Parathyroid adenoma (tissue), 2 donors: ENCODE results near the gene EEPD1.
"Not testable (repeated sequence)": the region's sequence is repeated elsewhere in the genome, so short reads cannot be mapped to it uniquely, and the experiment has no call there.

Experiments used
- H2AFZ ChIP-seq: fragments of 300-600 bp; sonication (generic); one replicate; pipeline ENCODE4 v1.7.0; 2017; ENCODE audit warnings: antibody characterized with exemption, mild to moderate bottlenecking
- H3K27ac ChIP-seq: fragments of 300-600 bp; sonication (generic); one replicate; pipeline ENCODE4 v1.7.0; 2017
- H3K27me3 ChIP-seq: fragments of 300-600 bp; sonication (generic); one replicate; pipeline ENCODE4 v1.7.0; 2017; ENCODE audit warnings: low read length; ENCODE audit not compliant: control insufficient read depth, insufficient read depth
- H3K36me3 ChIP-seq: fragments of 300-600 bp; sonication (generic); one replicate; pipeline ENCODE4 v1.7.0; 2017; ENCODE audit warnings: low read length; ENCODE audit not compliant: control insufficient read depth, insufficient read depth
- H3K4me1 ChIP-seq: fragments of 300-600 bp; sonication (generic); one replicate; pipeline ENCODE4 v1.7.0; 2017; ENCODE audit warnings: control low read depth
- H3K4me2 ChIP-seq: fragments of 300-600 bp; sonication (generic); one replicate; pipeline ENCODE4 v1.7.0; 2017; ENCODE audit warnings: low read length
- H3K4me3 ChIP-seq: fragments of 300-600 bp; sonication (generic); one replicate; pipeline ENCODE4 v1.7.0; 2017; ENCODE audit warnings: low read depth, low read length
- H3K79me2 ChIP-seq: fragments of 300-600 bp; sonication (generic); one replicate; pipeline ENCODE4 v1.7.0; 2017; ENCODE audit warnings: control low read depth
- H3K9ac ChIP-seq: fragments of 300-600 bp; sonication (generic); one replicate; pipeline ENCODE4 v1.7.0; 2017; ENCODE audit warnings: mild to moderate bottlenecking
- H3K9me3 ChIP-seq: fragments of 300-600 bp; sonication (generic); one replicate; pipeline ENCODE4 v1.7.0; 2017; ENCODE audit warnings: low read length; ENCODE audit not compliant: control insufficient read depth
- TF ChIP-seq, protein P1 (sequence below): fragments of 300-600 bp; sonication (generic); IDR thresholded peaks from one replicate; pipeline ENCODE4 v1.7.0; 2017; ENCODE audit warnings: antibody characterized with exemption, mild to moderate bottlenecking
- donor health status: primary hyperparathyroidism.

The EEPD1 gene

DNA sequence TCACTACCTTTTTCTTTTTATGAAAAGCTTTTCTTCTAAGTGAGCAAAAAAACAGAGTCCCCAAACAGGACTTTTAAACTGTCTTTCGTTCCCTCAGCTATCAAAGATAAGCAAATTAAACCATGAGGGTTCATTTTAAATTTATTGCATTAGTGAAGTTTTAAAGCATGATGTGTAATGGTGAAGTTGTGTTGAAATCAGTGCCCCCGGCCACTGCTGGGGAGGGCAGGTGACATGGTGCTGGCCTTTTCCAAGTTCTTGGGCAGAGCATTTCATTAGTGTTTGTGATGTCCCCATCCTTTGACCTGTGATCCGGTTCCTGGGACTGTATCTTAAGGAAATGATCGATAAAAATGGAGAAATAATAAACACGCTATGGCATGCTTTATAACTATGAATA, 96.0 kb downstream of the EEPD1 start:
- Histone ChIP-seq H3K36me3 (no peaks in the 10 kb centered on the region), H3K27ac (no peak overlapping the region), H3K4me1 (no peaks in the 10 kb centered on the region), H3K9ac (no peak overlapping the region), H3K9me3 (no peaks in the 10 kb centered on the region), H2AFZ (no peak overlapping the region), H3K4me2 (no peak overlapping the region), H3K27me3 (no peaks in the 10 kb centered on the region), H3K4me3 (no peak overlapping the region), H3K79me2 (no peaks in the 10 kb centered on the region)
- TF ChIP-seq, protein P1, sequence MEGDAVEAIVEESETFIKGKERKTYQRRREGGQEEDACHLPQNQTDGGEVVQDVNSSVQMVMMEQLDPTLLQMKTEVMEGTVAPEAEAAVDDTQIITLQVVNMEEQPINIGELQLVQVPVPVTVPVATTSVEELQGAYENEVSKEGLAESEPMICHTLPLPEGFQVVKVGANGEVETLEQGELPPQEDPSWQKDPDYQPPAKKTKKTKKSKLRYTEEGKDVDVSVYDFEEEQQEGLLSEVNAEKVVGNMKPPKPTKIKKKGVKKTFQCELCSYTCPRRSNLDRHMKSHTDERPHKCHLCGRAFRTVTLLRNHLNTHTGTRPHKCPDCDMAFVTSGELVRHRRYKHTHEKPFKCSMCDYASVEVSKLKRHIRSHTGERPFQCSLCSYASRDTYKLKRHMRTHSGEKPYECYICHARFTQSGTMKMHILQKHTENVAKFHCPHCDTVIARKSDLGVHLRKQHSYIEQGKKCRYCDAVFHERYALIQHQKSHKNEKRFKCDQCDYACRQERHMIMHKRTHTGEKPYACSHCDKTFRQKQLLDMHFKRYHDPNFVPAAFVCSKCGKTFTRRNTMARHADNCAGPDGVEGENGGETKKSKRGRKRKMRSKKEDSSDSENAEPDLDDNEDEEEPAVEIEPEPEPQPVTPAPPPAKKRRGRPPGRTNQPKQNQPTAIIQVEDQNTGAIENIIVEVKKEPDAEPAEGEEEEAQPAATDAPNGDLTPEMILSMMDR: no peak

DNA sequence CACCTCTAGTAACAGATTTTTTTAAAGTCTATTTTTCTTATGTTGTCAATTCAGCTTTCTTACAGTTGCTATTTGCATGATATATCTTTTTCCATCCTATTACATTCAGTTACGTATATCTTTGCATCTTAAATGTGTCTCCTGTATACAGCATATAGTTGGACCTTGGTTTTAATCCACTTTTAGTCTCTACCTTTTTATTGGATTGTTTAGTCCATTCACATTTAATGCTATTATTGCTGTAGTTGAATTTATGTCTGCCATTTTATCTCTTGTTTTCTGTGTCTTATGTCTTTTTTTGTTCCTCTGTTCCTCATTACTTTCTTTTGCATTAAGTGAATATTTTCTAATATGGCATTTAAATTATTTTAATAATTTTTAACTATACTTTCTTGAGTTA, 100.6 kb downstream of the EEPD1 start:
- Histone ChIP-seq H3K27me3 (no peaks in the 10 kb centered on the region), H3K4me1 (no peaks in the 10 kb centered on the region), H3K79me2 (no peaks in the 10 kb centered on the region), H3K4me3 (no peak overlapping the region), H3K9me3 (no peaks in the 10 kb centered on the region), H3K9ac (no peak overlapping the region), H3K27ac (no peak overlapping the region), H3K36me3 (no peaks in the 10 kb centered on the region), H2AFZ (no peak overlapping the region), H3K4me2 (no peak overlapping the region)
- TF ChIP-seq, protein P1: no peak

GRCh38 chr7:36258510-36259259, 105.6 kb downstream of the EEPD1 start:
- H3K4me1 ChIP-seq, H3K27me3 ChIP-seq, H3K9ac ChIP-seq, H3K36me3 ChIP-seq, H3K79me2 ChIP-seq, H3K27ac ChIP-seq, H3K9me3 ChIP-seq, H3K4me3 ChIP-seq: not testable (repeated sequence)
- Histone ChIP-seq H2AFZ (peak overlapping the region; percentile 43), H3K4me2 (peak overlapping the region; percentile 35)

GRCh38 chr7:36260481-36260880, 107.4 kb downstream of the EEPD1 start:
- no peaks in the 10 kb centered on the region for H3K36me3 ChIP-seq
- H3K4me1 ChIP-seq: no peaks in the 10 kb centered on the region
- H3K4me3 ChIP-seq: no peak overlapping the region
- H3K27me3 ChIP-seq: no peaks in the 10 kb centered on the region
- no peaks in the 10 kb centered on the region for H3K9me3 ChIP-seq
- no peak overlapping the region for H3K27ac ChIP-seq
- no peak overlapping the region for H3K4me2 ChIP-seq
- H3K79me2 ChIP-seq: no peaks in the 10 kb centered on the region
- no peak overlapping the region for H3K9ac ChIP-seq
- TF ChIP-seq, protein P1: no peak
- no peak overlapping the region for H2AFZ ChIP-seq

DNA sequence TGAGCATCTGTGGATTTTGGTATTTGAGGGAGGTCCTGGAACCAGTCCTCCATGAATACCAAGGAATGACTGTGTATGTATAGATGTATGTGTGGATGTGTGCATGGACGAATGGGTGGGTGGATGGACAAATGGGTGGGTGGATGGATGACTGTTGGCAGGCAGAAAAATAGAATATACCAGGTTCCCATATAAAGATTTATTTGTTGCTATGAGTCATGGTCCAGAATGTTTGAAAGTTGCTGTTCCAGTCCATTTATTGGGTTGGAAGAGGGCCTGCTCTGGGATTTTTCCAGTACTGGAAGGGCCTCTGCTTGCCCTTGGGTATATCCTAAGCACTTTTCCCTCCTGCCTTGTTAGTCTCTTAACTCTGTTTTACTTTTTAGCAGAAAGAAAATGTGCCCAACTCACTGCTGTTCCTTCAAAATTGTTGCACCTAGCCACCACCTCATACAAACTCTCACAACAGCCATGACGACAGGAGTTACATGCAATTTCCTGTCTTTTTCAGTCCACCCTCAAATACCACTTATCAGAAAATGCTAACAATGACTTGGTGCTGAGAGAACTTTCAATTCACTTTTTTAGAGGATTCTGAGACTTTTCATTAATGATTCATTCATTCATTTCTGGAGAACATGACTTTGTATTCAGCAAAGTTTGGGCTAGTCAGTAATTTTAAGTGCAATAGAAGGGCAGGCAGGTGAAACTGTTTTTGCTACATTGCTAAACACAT, 108.1 kb downstream of the EEPD1 start:
- Histone ChIP-seq H3K9me3 (no peaks in the 10 kb centered on the region), H3K27me3 (no peaks in the 10 kb centered on the region), H3K27ac (no peak overlapping the region), H3K9ac (no peak overlapping the region), H2AFZ (no peak overlapping the region), H3K4me3 (no peak overlapping the region), H3K4me1 (no peaks in the 10 kb centered on the region), H3K36me3 (no peaks in the 10 kb centered on the region), H3K4me2 (no peak overlapping the region), H3K79me2 (no peaks in the 10 kb centered on the region)
- TF ChIP-seq, protein P1: no peak
